Natural killer cell (primary cell): Measurements from ENCODE around the gene CYP1B1. TPM values are rescaled to one million over a fixed set of nuclear protein-coding genes. Genes with fewer than 3 reads are reported as not detected.

Source experiments
- ATAC-seq, 3 donors: fragments of 150-1000 bp in 2 of 3; fragments of 200-7000 bp in 1 of 3; cut with Tn5 transposase; 1 replicate in 1 of 3; 2 replicates in 2 of 3; pipeline ENCODE4 v1.10.0; 2021; ENCODE audit warnings: mild to moderate bottlenecking in 2 of 3, moderate library complexity in 2 of 3
- DNase-seq, 2 donors: peaks; one replicate each; pipeline versions ENCODE4 v3.0.0 to v3.0.0-alpha.2; 2013 to 2021; ENCODE audit warnings: mixed read lengths in 1 of 2
- H3K27ac ChIP-seq: one replicate; pipeline ENCODE4 v1.5.1; 2013; ENCODE audit warnings: mild to moderate bottlenecking, low read length
- H3K27me3 ChIP-seq: one replicate; pipeline ENCODE4 v1.6.1; 2013; ENCODE audit warnings: low read length; ENCODE audit not compliant: control insufficient read depth, insufficient read depth
- H3K36me3 ChIP-seq: one replicate; pipeline ENCODE4 v1.6.1; 2013; ENCODE audit warnings: low read length; ENCODE audit not compliant: control insufficient read depth, insufficient read depth
- H3K4me1 ChIP-seq: one replicate; pipeline ENCODE4 v1.6.1; 2013; ENCODE audit warnings: low read length; ENCODE audit not compliant: control insufficient read depth, insufficient read depth
- H3K4me3 ChIP-seq: one replicate; pipeline ENCODE4 v1.5.1; 2013; ENCODE audit warnings: low read length
- H3K9me3 ChIP-seq: one replicate; pipeline ENCODE4 v1.6.1; 2013; ENCODE audit warnings: low read length; ENCODE audit not compliant: control insufficient read depth, insufficient read depth
- H3K27ac Mint-ChIP-seq, 2 donors: one replicate each; pipeline ENCODE4 v1.8.0; 2022; ENCODE audit warnings: mild to moderate bottlenecking in 2 of 2, mixed read lengths in 2 of 2, moderate library complexity in 1 of 2
- H3K27me3 Mint-ChIP-seq, 2 donors: one replicate each; pipeline ENCODE4 v1.8.0; 2022; ENCODE audit warnings: low read depth in 2 of 2, mixed read lengths in 2 of 2
- H3K36me3 Mint-ChIP-seq: one replicate; pipeline ENCODE4 v1.8.0; 2022; ENCODE audit warnings: mixed read lengths
- H3K4me1 Mint-ChIP-seq, 2 donors: one replicate each; pipeline ENCODE4 v1.8.0; 2022; ENCODE audit warnings: mixed read lengths in 2 of 2
- H3K4me3 Mint-ChIP-seq: one replicate; pipeline ENCODE4 v1.8.0; 2022; ENCODE audit warnings: mild to moderate bottlenecking, moderate library complexity, mixed read lengths
- H3K9me3 Mint-ChIP-seq, 2 donors: one replicate each; pipeline ENCODE4 v1.8.0; 2022; ENCODE audit warnings: mixed read lengths in 2 of 2
- WGBS: methylation state at CpG from one replicate; pipeline ENCODE4 v1.1.7; 2013; ENCODE audit warnings: missing lambda C conversion rate; ENCODE audit not compliant: insufficient coverage; 5-methylcytosine and 5-hydroxymethylcytosine counted together
- intact Hi-C: fragments of 100-400 bp; cut with micrococcal nuclease; formaldehyde crosslinking; loops from one replicate; pipeline ENCODE4 v1.14.2; 2022
- total RNA-seq, 4 donors: library from RNA; stranded (reverse); fragments of 120-200 nt in 1 of 4; gene quantifications; one replicate each; pipeline versions ENCODE4 v1.2.3 to v1.2.4, GENCODE V29; 2013 to 2022
- TF ChIP-seq, protein P1 (sequence below): fragments of 200-600 bp; IDR thresholded peaks from one replicate; pipeline ENCODE4 v1.8.0; 2022; ENCODE audit warnings: antibody characterized with exemption

The CYP1B1 gene
- total RNA-seq, result 1 to 10 TPM in 2 of 3 donors, not detected in 1; 1.4 to 5.0 TPM
- 0.83 TPM for total RNA-seq (2013)

GRCh38 chr2:38075507-38076151, at the start of gene CYP1B1:
CYP1B1 (minus strand) TSS chr2:38076151; CDS start chr2:38075388, 763 bp downstream.
- peaks cover 36 to 41% of the 10 kb centered on the region in 2 donors for H3K27me3 Mint-ChIP-seq
- 3% methylated on average over 46 of the region's 46 CpGs for WGBS

GRCh38 chr2:38125007-38125406, 49.1 kb upstream of the CYP1B1 start:
- TF ChIP-seq, protein P1, sequence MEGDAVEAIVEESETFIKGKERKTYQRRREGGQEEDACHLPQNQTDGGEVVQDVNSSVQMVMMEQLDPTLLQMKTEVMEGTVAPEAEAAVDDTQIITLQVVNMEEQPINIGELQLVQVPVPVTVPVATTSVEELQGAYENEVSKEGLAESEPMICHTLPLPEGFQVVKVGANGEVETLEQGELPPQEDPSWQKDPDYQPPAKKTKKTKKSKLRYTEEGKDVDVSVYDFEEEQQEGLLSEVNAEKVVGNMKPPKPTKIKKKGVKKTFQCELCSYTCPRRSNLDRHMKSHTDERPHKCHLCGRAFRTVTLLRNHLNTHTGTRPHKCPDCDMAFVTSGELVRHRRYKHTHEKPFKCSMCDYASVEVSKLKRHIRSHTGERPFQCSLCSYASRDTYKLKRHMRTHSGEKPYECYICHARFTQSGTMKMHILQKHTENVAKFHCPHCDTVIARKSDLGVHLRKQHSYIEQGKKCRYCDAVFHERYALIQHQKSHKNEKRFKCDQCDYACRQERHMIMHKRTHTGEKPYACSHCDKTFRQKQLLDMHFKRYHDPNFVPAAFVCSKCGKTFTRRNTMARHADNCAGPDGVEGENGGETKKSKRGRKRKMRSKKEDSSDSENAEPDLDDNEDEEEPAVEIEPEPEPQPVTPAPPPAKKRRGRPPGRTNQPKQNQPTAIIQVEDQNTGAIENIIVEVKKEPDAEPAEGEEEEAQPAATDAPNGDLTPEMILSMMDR, result no peak
- Mint-ChIP-seq H3K27ac (no peak overlapping the region), H3K4me1 (no peaks in the 10 kb centered on the region), H3K4me3 (no peak overlapping the region), H3K9me3 (peaks cover 0 to 3% of the 10 kb centered on the region in 2 donors), H3K27me3 (peaks cover 0 to 8% of the 10 kb centered on the region in 2 donors), H3K36me3 (no peaks in the 10 kb centered on the region)
- DNase-seq (no peak), ATAC-seq (no peak)
- Histone ChIP-seq H3K36me3 (no peaks in the 10 kb centered on the region), H3K4me3 (no peak overlapping the region), H3K9me3 (peaks cover 7% of the 10 kb centered on the region), H3K27me3 (no peaks in the 10 kb centered on the region), H3K27ac (no peak overlapping the region), H3K4me1 (peaks cover 5% of the 10 kb centered on the region)
- 85% methylated on average over 5 of the region's 5 CpGs for WGBS
- intact Hi-C loops, result no loop called here

More at GRCh38 chr2:38075507-38076151, at the start of gene CYP1B1:
- no peak for DNase-seq
- Mint-ChIP-seq H3K9me3 (no peaks in the 10 kb centered on the region), H3K36me3 (no peaks in the 10 kb centered on the region), H3K27ac (no peak within 1 kb of the TSS), H3K4me1 (no peaks in the 10 kb centered on the region), H3K4me3 (peak within 1 kb of the TSS; percentile 56)
- no peaks in the 10 kb centered on the region for H3K36me3 ChIP-seq
- H3K9me3 ChIP-seq, result no peaks in the 10 kb centered on the region
- ATAC-seq, result no peak
- H3K27me3 ChIP-seq, result peaks cover 25% of the 10 kb centered on the region
- H3K4me3 ChIP-seq, result peak within 1 kb of the TSS; percentile 5
- no peak within 1 kb of the TSS for H3K27ac ChIP-seq
- intact Hi-C loops, result no loop called here
- TF ChIP-seq, protein P1, result no peak
- H3K4me1 ChIP-seq, result peaks cover 13% of the 10 kb centered on the region

DNA sequence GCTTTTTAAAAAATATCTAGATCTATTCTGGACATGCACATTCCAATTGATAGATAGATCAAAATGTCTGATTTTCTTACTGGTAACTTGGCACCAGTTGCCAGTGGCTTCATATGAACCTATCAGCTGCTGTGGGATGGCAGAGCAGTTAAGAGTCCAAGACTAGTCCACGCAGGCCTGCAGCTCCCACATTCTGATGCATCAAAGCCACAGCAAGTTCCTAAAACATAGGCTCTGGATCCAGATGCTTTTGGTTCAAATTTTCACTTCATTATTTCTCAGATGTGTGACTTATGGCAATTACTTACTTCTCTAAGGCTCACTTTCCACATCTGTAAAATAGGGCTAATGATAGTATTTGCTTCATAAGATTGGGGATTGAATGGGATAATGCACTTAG, 48.0 kb upstream of the CYP1B1 start:
- DNase-seq (no peak), ATAC-seq (no peak)
- H3K27me3 ChIP-seq, result no peaks in the 10 kb centered on the region
- Mint-ChIP-seq H3K27ac (no peak overlapping the region), H3K4me3 (no peak overlapping the region), H3K36me3 (no peaks in the 10 kb centered on the region), H3K27me3 (peaks cover 0 to 13% of the 10 kb centered on the region in 2 donors), H3K4me1 (no peaks in the 10 kb centered on the region), H3K9me3 (peaks cover 0 to 3% of the 10 kb centered on the region in 2 donors)
- no peak overlapping the region for H3K27ac ChIP-seq
- no peaks in the 10 kb centered on the region for H3K4me1 ChIP-seq
- no peak overlapping the region for H3K4me3 ChIP-seq
- TF ChIP-seq, protein P1, result no peak
- intact Hi-C loops, result no loop called here
- 86% methylated on average over 1 of the region's 1 CpG for WGBS
- peaks cover 7% of the 10 kb centered on the region for H3K9me3 ChIP-seq
- H3K36me3 ChIP-seq, result no peaks in the 10 kb centered on the region

DNA sequence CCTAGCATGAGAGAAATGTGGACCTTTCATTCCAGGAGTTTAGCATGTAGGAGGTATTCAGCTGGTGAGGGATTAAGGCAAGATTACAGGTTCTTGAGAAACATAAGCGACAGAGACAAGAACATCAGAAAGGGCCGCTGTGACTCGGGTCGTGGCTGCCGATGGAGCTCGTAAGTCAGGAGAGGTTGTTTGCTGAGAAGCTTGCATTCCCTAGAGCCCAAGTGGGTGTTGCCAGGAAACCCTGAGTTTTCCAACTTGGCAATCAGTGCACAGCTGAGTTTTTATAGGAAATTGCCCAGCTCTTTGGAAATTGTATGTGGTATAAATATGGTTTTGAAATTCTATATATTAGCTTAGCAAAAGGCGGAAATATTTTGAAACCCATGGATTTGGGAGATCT, 46.4 kb upstream of the CYP1B1 start:
- no peak for DNase-seq
- Mint-ChIP-seq H3K36me3 (no peaks in the 10 kb centered on the region), H3K4me1 (no peaks in the 10 kb centered on the region), H3K27ac (no peak overlapping the region), H3K4me3 (no peak overlapping the region), H3K27me3 (peaks cover 0 to 13% of the 10 kb centered on the region in 2 donors), H3K9me3 (peaks cover 0 to 3% of the 10 kb centered on the region in 2 donors)
- intact Hi-C loops, result no loop called here
- Histone ChIP-seq H3K27ac (no peak overlapping the region), H3K9me3 (peaks cover 2% of the 10 kb centered on the region), H3K27me3 (no peaks in the 10 kb centered on the region), H3K36me3 (no peaks in the 10 kb centered on the region), H3K4me3 (no peak overlapping the region), H3K4me1 (no peaks in the 10 kb centered on the region)
- TF ChIP-seq, protein P1, result no peak
- 94% methylated on average over 7 of the region's 7 CpGs for WGBS
- ATAC-seq, result no peak
